Measurements from ENCODE around the gene PGBD4. TPM values are rescaled to one million over a fixed set of nuclear protein-coding genes. Genes with fewer than 3 reads are reported as not detected.

The PGBD4 gene
- total and polyA plus RNA-seq, 2 donors (not counting 3 experiments of a cell fraction or from before 2014, with no cell fraction given) = 0.39 to 1.1 TPM

DNA sequence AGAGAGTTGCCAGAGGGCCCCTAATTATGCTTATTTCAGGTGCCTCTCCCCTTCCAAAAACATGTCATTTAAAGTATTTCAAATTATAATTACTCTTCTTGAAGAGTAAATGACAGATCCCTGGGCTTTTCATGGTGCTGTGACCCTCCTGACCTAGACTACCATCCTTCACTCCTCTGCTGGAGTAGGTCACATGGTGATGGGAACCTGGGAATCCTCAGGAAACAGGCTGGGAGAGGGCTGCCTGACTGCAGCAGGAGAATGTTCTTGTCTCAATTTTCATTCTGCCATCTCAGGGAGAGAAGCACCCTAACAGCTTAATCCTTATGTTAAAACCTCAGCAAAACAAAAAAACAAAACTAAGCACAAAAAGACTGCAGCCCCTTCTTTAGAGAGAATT lies 24.6 kb downstream of the PGBD4 start:
- Histone ChIP-seq H3K9ac (replicated peaks; ENCODE audit: extremely low read depth, insufficient read depth, low read length) (no peak overlapping the region), H3K4me3 (replicated peaks in 1 of 3; ENCODE audit: insufficient read depth in 1 of 3, low read depth in 1 of 3, low read length in 3 of 3) (no peak overlapping the region), H2AFZ (ENCODE audit: low read depth, low read length) (no peak overlapping the region), H3K79me2 (ENCODE audit: control insufficient read depth, insufficient read depth, low read length) (no peaks in the 10 kb centered on the region), H4K20me1 (replicated peaks; ENCODE audit: control insufficient read depth, extremely low read depth, insufficient read depth, low read length) (no peaks in the 10 kb centered on the region), H3K4me2 (ENCODE audit: insufficient read depth, low read length) (no peak overlapping the region), H3K9me1 (replicated peaks; ENCODE audit: control insufficient read depth, extremely low read depth, insufficient read depth, low read length) (no peaks in the 10 kb centered on the region), H3K27me3 (ENCODE audit: control insufficient read depth in 2 of 2, insufficient read depth in 2 of 2, low read length in 2 of 2) (no peaks in the 10 kb centered on the region), H3K36me3 (ENCODE audit: control insufficient read depth in 2 of 2, extremely low read depth in 1 of 2, insufficient read depth in 2 of 2, low read length in 2 of 2) (no peaks in the 10 kb centered on the region), H3K27ac (ENCODE audit: insufficient read depth, low read depth, low read length) (no peak overlapping the region), H3K4me1 (ENCODE audit: control insufficient read depth, extremely low read depth, insufficient read depth, low read length) (peaks cover 16% of the 10 kb centered on the region), H3K9me3 (replicated peaks; ENCODE audit: control insufficient read depth, insufficient read depth, low read length) (no peaks in the 10 kb centered on the region)
- FAIRE-seq (no peak), DNase-seq (ENCODE audit: low read depth, low spot score) (no peak)
- POLR2A ChIA-PET = no interaction called here
- BruUV-seq (replicated peaks) = no TSS peak
- intact Hi-C loops (cut with micrococcal nuclease) (loop anchor here (10.0 kb wide), 1 partner anchor 1178 kb away; no protein-coding TSS in a partner anchor), dilution Hi-C loops (cut with MboI; ENCODE audit: extremely low pct_ligation_motif_present, low sequenced_read_pairs) (no loop called here)
- CTCF ChIA-PET = interaction anchor here (2.2 kb wide), 1 partner anchor 17 kb away, joined by 8 read pairs; no protein-coding TSS in a partner anchor
- no peak for TF ChIP-seq MYC (IDR thresholded peaks at IDR 0.05; ENCODE audit: low read depth, low read length)
- no peak for TF ChIP-seq JUN (IDR thresholded peaks at IDR 0.05; ENCODE audit: borderline replicate concordance, insufficient read depth, insufficient read length, low read depth)
- TF ChIP-seq EZH2 (IDR thresholded peaks at IDR 0.05; ENCODE audit: borderline replicate concordance, low read depth, low read length, severe bottlenecking) = no peak
- no peak for TF ChIP-seq POLR2AphosphoS5 (IDR thresholded peaks at IDR 0.05; ENCODE audit: insufficient read depth, low read depth, low read length)
- TF ChIP-seq FOS (IDR thresholded peaks at IDR 0.05; ENCODE audit: borderline replicate concordance, insufficient read depth, low read length) = no peak
- TF ChIP-seq CTCF (IDR thresholded peaks at IDR 0.05; ENCODE audit: extremely low read depth in 1 of 2, insufficient read depth in 1 of 2, low read depth in 1 of 2, low read length in 2 of 2) = no peak
- no peak for TF ChIP-seq MAX (IDR thresholded peaks at IDR 0.05; ENCODE audit: insufficient read depth, insufficient read length)
- no peak for TF ChIP-seq POLR2A (IDR thresholded peaks at IDR 0.05; ENCODE audit: low read depth, low read length)
- TF ChIP-seq GATA2 (IDR thresholded peaks at IDR 0.05; ENCODE audit: insufficient read depth, insufficient read length, low read depth, low read length) = no peak

Measured in endothelial cell of umbilical vein (primary cell).